CD14-positive monocyte (primary cell): ENCODE data around the gene GNAZ. TPM values are rescaled to one million over a fixed set of nuclear protein-coding genes. Genes with fewer than 3 reads are reported as not detected.

ENCODE experiments used
- DNase-seq, 3 donors: peaks; one replicate each; pipeline ENCODE4 v3.0.0-alpha.2; 2011 to 2022
- H2AFZ ChIP-seq: 2 replicates; pipeline ENCODE4 v1.6.0; 2012; ENCODE audit warnings: mild to moderate bottlenecking, low read depth, low read length, inconsistent platforms; ENCODE audit not compliant: insufficient read depth, poor library complexity, severe bottlenecking
- H3K27ac ChIP-seq, 2 donors: 1 replicate in 1 of 2; 2 replicates in 1 of 2; pipeline ENCODE4 v1.5.1; 2012 to 2013; ENCODE audit warnings: low read length in 2 of 2, control low read depth in 1 of 2, inconsistent platforms in 1 of 2, low read depth in 1 of 2, mild to moderate bottlenecking in 1 of 2
- H3K27me3 ChIP-seq, 2 donors: one replicate each; pipeline versions ENCODE4 v1.6.0 to v1.6.1; 2011 to 2013; ENCODE audit warnings: low read length in 2 of 2; ENCODE audit not compliant: control insufficient read depth in 2 of 2, insufficient read depth in 2 of 2
- H3K36me3 ChIP-seq, 2 donors: replicated peaks in 1 of 2; 1 replicate in 1 of 2; 2 replicates in 1 of 2; pipeline versions ENCODE4 v1.5.1 to v1.6.1; 2012 to 2013; ENCODE audit warnings: low read length in 2 of 2, control low read depth in 1 of 2, inconsistent platforms in 1 of 2, mild to moderate bottlenecking in 1 of 2; ENCODE audit not compliant: insufficient read depth in 2 of 2, control insufficient read depth in 1 of 2
- H3K4me1 ChIP-seq, 2 donors: 1 replicate in 1 of 2; 2 replicates in 1 of 2; pipeline versions ENCODE4 v1.5.1 to v1.6.1; 2012 to 2013; ENCODE audit warnings: low read length in 2 of 2, control low read depth in 1 of 2, inconsistent platforms in 1 of 2, mild to moderate bottlenecking in 1 of 2, moderate library complexity in 1 of 2; ENCODE audit not compliant: insufficient read depth in 2 of 2, control insufficient read depth in 1 of 2
- H3K4me2 ChIP-seq: replicated peaks from 2 replicates; pipeline ENCODE3; 2012; ENCODE audit warnings: low read length, moderate library complexity, mild to moderate bottlenecking; ENCODE audit not compliant: poor library complexity, severe bottlenecking; ENCODE audit errors: extremely low read depth
- H3K4me3 ChIP-seq, 3 experiments: fragments of 200-600 bp in 1 of 3; sonication (generic) in 1 of 3; replicated peaks in 1 of 3; 1 replicate in 2 of 3; 2 replicates in 1 of 3; pipeline ENCODE4 v1.5.1; 2011 to 2013; ENCODE audit warnings: low read length in 3 of 3, mild to moderate bottlenecking in 3 of 3, control low read depth in 2 of 3, low read depth in 2 of 3, inconsistent platforms in 1 of 3, moderate library complexity in 1 of 3
- H3K79me2 ChIP-seq: 2 replicates; pipeline ENCODE4 v1.6.0; 2012; ENCODE audit warnings: mild to moderate bottlenecking, control low read depth, inconsistent platforms, low read length, moderate library complexity; ENCODE audit not compliant: insufficient read depth
- H3K9ac ChIP-seq: 2 replicates; pipeline ENCODE4 v1.6.0; 2017; ENCODE audit warnings: low read length, mild to moderate bottlenecking; ENCODE audit not compliant: insufficient read depth, poor library complexity, severe bottlenecking
- H3K9me3 ChIP-seq, 2 donors: replicated peaks in 1 of 2; 1 replicate in 1 of 2; 2 replicates in 1 of 2; pipeline versions ENCODE4 v1.5.1 to v1.6.1; 2012 to 2013; ENCODE audit warnings: low read length in 2 of 2, control low read depth in 1 of 2; ENCODE audit not compliant: control insufficient read depth in 1 of 2, insufficient read depth in 1 of 2
- H4K20me1 ChIP-seq: 2 replicates; pipeline ENCODE4 v1.6.0; 2012; ENCODE audit warnings: mild to moderate bottlenecking, low read length, control low read depth, moderate library complexity; ENCODE audit not compliant: insufficient read depth
- H3K27ac Mint-ChIP-seq, 7 donors: one replicate each; pipeline ENCODE4 v1.8.0; 2020; ENCODE audit warnings: mild to moderate bottlenecking in 7 of 7, mixed read lengths in 7 of 7, moderate library complexity in 6 of 7, inconsistent platforms in 2 of 7
- H3K27me3 Mint-ChIP-seq, 3 donors: one replicate each; pipeline ENCODE4 v1.8.0; 2021 to 2022; ENCODE audit warnings: low read depth in 3 of 3, mild to moderate bottlenecking in 3 of 3, mixed read lengths in 3 of 3, moderate library complexity in 3 of 3, inconsistent platforms in 1 of 3
- H3K36me3 Mint-ChIP-seq, 2 donors: one replicate each; pipeline ENCODE4 v1.8.0; 2020; ENCODE audit warnings: mixed read lengths in 2 of 2, inconsistent platforms in 1 of 2, mild to moderate bottlenecking in 1 of 2
- H3K4me1 Mint-ChIP-seq: one replicate; pipeline ENCODE4 v1.8.0; 2020; ENCODE audit warnings: mild to moderate bottlenecking, mixed read lengths
- H3K4me3 Mint-ChIP-seq, 2 donors: one replicate each; pipeline ENCODE4 v1.8.0; 2020; ENCODE audit warnings: mild to moderate bottlenecking in 2 of 2, mixed read lengths in 2 of 2, moderate library complexity in 1 of 2
- H3K9me3 Mint-ChIP-seq, 7 donors: one replicate each; pipeline ENCODE4 v1.8.0; 2020 to 2022; ENCODE audit warnings: mixed read lengths in 7 of 7, mild to moderate bottlenecking in 6 of 7, moderate library complexity in 6 of 7, inconsistent platforms in 2 of 7
- WGBS: methylation state at CpG from one replicate; pipeline ENCODE4 v1.1.5; 2013; ENCODE audit warnings: missing lambda C conversion rate; ENCODE audit not compliant: insufficient coverage; 5-methylcytosine and 5-hydroxymethylcytosine counted together
- intact Hi-C, 2 donors: fragments of 100-400 bp; cut with micrococcal nuclease; formaldehyde crosslinking; loops; one replicate each; pipeline versions ENCODE4 v1.15.0 to v1.15.1; 2023
- polyA plus RNA-seq, 3 donors: library from polyadenylated mRNA; depleted of rRNA in 1 of 3; unstranded in 2 of 3; stranded (reverse) in 1 of 3; fragments of 300-500 nt in 2 of 3; fragments of >200 nt in 1 of 3; fragmentation: Illumina TruSeq in 2 of 3; gene quantifications; 1 replicate in 2 of 3; 2 replicates in 1 of 3; pipeline ENCODE4 v1.2.3, GENCODE V29; 2012 to 2021
- TF ChIP-seq, protein P1 (sequence below): fragments of 200-600 bp; IDR thresholded peaks from one replicate; pipeline ENCODE4 v1.8.0; 2022; ENCODE audit warnings: antibody characterized with exemption, mild to moderate bottlenecking

GNAZ gene
- polyA plus RNA-seq, 3 donors: 0.04 to 0.05 TPM; not detected in 1

DNA sequence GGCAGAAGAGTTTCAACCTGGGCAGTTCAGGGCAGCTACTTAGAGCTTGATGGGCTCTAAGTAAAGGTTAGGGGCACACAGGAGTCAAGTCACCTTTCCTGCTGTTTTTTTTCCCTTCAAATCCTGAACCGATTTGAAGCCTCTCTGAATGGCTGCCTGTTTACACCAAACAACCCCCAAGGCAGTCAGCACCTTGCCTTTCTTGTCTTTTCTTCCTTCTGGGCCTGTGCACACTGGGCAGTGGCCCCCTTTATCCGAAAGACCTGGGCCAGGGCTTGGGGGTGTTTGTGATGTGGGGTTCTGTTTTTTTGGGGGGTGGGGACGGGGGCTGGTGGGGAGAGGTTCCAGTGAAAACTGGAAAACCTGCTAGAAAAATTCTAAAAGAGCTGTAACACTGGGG, 67.1 kb downstream of the GNAZ start:
- DNase-seq: no peak
- Histone ChIP-seq H2AFZ (no peak overlapping the region), H3K4me1 (peaks cover 26 to 34% of the 10 kb centered on the region in 2 donors), H4K20me1 (no peaks in the 10 kb centered on the region), H3K9me3 (no peaks in the 10 kb centered on the region), H3K36me3 (no peaks in the 10 kb centered on the region), H3K27ac (no peak overlapping the region), H3K27me3 (no peaks in the 10 kb centered on the region), H3K9ac (no peak overlapping the region), H3K79me2 (no peaks in the 10 kb centered on the region), H3K4me2 (no peak overlapping the region), H3K4me3 (no peak overlapping the region)
- H3K27me3 Mint-ChIP-seq: peaks cover 0 to 3% (median 2%) of the 10 kb centered on the region in 3 donors
- peaks cover 25% of the 10 kb centered on the region for H3K4me1 Mint-ChIP-seq
- no peaks in the 10 kb centered on the region for H3K9me3 Mint-ChIP-seq
- WGBS: no CpG with 5 or more reads among the region's 3 CpGs
- TF ChIP-seq, protein P1, sequence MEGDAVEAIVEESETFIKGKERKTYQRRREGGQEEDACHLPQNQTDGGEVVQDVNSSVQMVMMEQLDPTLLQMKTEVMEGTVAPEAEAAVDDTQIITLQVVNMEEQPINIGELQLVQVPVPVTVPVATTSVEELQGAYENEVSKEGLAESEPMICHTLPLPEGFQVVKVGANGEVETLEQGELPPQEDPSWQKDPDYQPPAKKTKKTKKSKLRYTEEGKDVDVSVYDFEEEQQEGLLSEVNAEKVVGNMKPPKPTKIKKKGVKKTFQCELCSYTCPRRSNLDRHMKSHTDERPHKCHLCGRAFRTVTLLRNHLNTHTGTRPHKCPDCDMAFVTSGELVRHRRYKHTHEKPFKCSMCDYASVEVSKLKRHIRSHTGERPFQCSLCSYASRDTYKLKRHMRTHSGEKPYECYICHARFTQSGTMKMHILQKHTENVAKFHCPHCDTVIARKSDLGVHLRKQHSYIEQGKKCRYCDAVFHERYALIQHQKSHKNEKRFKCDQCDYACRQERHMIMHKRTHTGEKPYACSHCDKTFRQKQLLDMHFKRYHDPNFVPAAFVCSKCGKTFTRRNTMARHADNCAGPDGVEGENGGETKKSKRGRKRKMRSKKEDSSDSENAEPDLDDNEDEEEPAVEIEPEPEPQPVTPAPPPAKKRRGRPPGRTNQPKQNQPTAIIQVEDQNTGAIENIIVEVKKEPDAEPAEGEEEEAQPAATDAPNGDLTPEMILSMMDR: no peak
- H3K4me3 Mint-ChIP-seq: no peak overlapping the region
- H3K36me3 Mint-ChIP-seq: no peaks in the 10 kb centered on the region
- H3K27ac Mint-ChIP-seq: peak overlapping the region in 4 of 7 donors; percentile 57 to 90 (median 80)
- intact Hi-C loops: no loop called here

DNA sequence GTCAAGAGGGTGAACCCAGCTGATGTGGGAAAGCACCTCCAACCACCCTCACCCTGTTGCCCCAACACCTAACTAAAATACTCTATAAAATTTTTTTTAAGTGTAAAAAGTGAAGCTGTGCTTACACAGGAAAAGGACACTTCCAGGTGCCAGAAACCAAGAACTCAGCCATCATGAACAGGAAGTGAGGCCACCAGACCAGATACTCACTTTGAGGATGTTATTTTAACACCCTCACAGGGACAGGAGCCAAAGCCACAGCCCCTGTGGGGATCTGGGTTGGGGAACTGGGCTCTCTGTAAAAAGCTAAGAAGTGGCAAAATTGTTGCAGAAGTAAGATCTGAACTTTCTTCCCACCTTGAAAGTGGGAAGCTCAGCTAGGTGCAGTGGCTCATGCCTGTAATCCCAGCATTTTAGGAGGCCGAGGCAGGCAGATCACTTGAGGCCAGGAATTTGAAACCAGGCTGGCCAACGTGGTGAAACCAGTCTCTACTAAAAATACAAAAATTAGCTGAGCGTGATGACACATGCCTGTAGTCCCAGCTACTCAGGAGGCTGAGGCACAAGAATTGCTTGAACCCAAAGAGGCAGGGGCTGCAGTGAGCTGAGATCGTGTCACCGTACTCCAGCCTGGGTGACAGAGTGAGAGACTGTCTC, 67.7 kb downstream of the GNAZ start:
- Mint-ChIP-seq H3K9me3 (no peaks in the 10 kb centered on the region), H3K27ac (peak overlapping the region; percentile 76 to 90 (median 86)), H3K4me3 (peak overlapping the region in 1 of 2 donors; percentile 4), H3K36me3 (no peaks in the 10 kb centered on the region), H3K4me1 (peaks cover 29% of the 10 kb centered on the region), H3K27me3 (peaks cover 0 to 3% (median 2%) of the 10 kb centered on the region in 3 donors)
- Histone ChIP-seq H3K4me2 (no peak overlapping the region), H3K36me3 (no peaks in the 10 kb centered on the region), H3K27me3 (no peaks in the 10 kb centered on the region), H3K9me3 (no peaks in the 10 kb centered on the region), H4K20me1 (no peaks in the 10 kb centered on the region), H3K4me1 (peaks cover 30 to 38% of the 10 kb centered on the region in 2 donors), H3K9ac (no peak overlapping the region), H3K4me3 (no peak overlapping the region), H2AFZ (peak overlapping the region; percentile 4), H3K27ac (peak overlapping the region; percentile 32 to 54), H3K79me2 (no peaks in the 10 kb centered on the region)
- intact Hi-C loops: no loop called here
- 13% methylated on average over 3 of the region's 5 CpGs for WGBS
- peak; percentile 48 to 63 (median 60) for DNase-seq
- TF ChIP-seq, protein P1: no peak
